Endothelial cell (in vitro differentiated cells): ENCODE results near the gene SLC22A23. TPM values are rescaled to one million over a fixed set of nuclear protein-coding genes. Genes with fewer than 3 reads are reported as not detected.

Source experiments
- DNase-seq: peaks from one replicate; pipeline ENCODE4 v3.0.0; 2021; ENCODE audit warnings: low spot score
- H3K27ac Mint-ChIP-seq: one replicate; pipeline ENCODE4 v1.8.0; 2021; ENCODE audit warnings: mixed read lengths, inconsistent platforms; ENCODE audit not compliant: unreplicated experiment
- H3K27me3 Mint-ChIP-seq: one replicate; pipeline ENCODE4 v1.8.0; 2021; ENCODE audit warnings: mild to moderate bottlenecking, moderate library complexity, mixed read lengths, inconsistent platforms; ENCODE audit not compliant: unreplicated experiment
- H3K36me3 Mint-ChIP-seq: one replicate; pipeline ENCODE4 v1.8.0; 2021; ENCODE audit warnings: mild to moderate bottlenecking, low read depth, mixed read lengths, inconsistent platforms; ENCODE audit not compliant: unreplicated experiment
- H3K4me1 Mint-ChIP-seq: one replicate; pipeline ENCODE4 v1.8.0; 2021; ENCODE audit warnings: mild to moderate bottlenecking, mixed read lengths, inconsistent platforms; ENCODE audit not compliant: unreplicated experiment
- H3K4me3 Mint-ChIP-seq: one replicate; pipeline ENCODE4 v1.8.0; 2021; ENCODE audit warnings: mild to moderate bottlenecking, mixed read lengths, inconsistent platforms; ENCODE audit not compliant: unreplicated experiment
- H3K9me3 Mint-ChIP-seq: one replicate; pipeline ENCODE4 v1.8.0; 2021; ENCODE audit warnings: mixed read lengths, inconsistent platforms; ENCODE audit not compliant: unreplicated experiment
- CTCF ChIP-seq: fragments of 200-600 bp; sonication (generic); IDR thresholded peaks from one replicate; pipeline ENCODE4 v1.5.0; 2021; ENCODE audit warnings: antibody characterized with exemption; ENCODE audit not compliant: unreplicated experiment
- total RNA-seq: library from RNA; stranded (reverse); fragmentation: NEBNext Ultra II Directional; extraction: Animal tissue kit (Norgen Biotek cat#: 25700); gene quantifications from one replicate; pipeline ENCODE4 v1.2.1, GENCODE V29; 2021; ENCODE audit not compliant: unreplicated experiment

The SLC22A23 gene
- total RNA-seq, 1 donor from 2014 or later: 72.7 TPM

- Mint-ChIP-seq H3K36me3 (no peaks in the 10 kb centered on the region), H3K27me3 (no peaks in the 10 kb centered on the region), H3K4me1 (peaks cover 31% of the 10 kb centered on the region), H3K27ac (no peak overlapping the region), H3K9me3 (no peaks in the 10 kb centered on the region), H3K4me3 (no peak overlapping the region)
- DNase-seq: no peak
- no peak for TF ChIP-seq CTCF
Observed at GRCh38 chr6:3371222-3371949, 85.5 kb downstream of the SLC22A23 start.

- no peaks in the 10 kb centered on the region for H3K36me3 Mint-ChIP-seq
- DNase-seq: no peak
- TF ChIP-seq CTCF: no peak
- H3K27ac Mint-ChIP-seq: no peak overlapping the region
- H3K27me3 Mint-ChIP-seq: no peaks in the 10 kb centered on the region
- H3K9me3 Mint-ChIP-seq: no peaks in the 10 kb centered on the region
- peaks cover 31% of the 10 kb centered on the region for H3K4me1 Mint-ChIP-seq
- no peak overlapping the region for H3K4me3 Mint-ChIP-seq
Observed at GRCh38 chr6:3370361-3371221, 86.3 kb downstream of the SLC22A23 start.

DNA sequence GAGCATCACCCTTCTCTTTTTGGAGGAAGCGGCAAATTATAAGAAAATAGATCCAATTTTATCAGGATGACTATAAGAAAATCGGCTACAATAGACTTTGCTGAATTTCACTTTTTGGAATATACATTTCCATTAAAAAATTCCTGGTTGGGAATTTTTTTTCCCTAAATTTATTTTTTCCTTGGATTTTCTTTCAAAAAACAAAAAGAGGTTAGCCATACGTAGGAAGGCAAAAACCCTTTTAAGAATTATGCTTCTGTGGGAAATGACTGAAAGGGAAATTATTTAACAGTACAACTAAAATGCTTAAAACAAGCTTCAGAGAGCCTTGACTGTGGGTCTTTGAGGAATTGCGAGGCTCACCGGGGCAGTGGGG is 86.9 kb downstream of the SLC22A23 start:
- H3K4me1 Mint-ChIP-seq: peaks cover 31% of the 10 kb centered on the region
- no peak overlapping the region for H3K4me3 Mint-ChIP-seq
- no peak for DNase-seq
- no peaks in the 10 kb centered on the region for H3K27me3 Mint-ChIP-seq
- H3K36me3 Mint-ChIP-seq: no peaks in the 10 kb centered on the region
- H3K9me3 Mint-ChIP-seq: no peaks in the 10 kb centered on the region
- TF ChIP-seq CTCF: no peak
- no peak overlapping the region for H3K27ac Mint-ChIP-seq

DNA sequence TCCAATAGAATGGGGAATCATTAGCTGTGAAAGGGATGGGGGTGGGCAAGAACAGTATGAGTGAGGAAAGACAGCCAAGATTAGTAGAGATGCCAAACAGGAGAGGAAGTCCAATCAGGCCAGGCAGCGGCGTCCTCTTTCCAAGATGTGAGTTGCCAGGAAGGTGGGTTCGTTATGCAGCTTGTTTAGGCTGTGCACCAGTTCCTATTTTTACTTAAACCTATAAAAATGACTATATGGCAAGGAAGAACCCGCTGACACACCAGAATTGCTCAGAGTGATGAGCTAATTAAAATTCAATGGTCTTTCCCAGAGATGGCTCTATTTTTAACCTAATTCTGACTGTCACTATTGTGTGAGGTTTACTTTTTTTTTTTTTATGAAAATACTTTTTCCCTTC is 88.2 kb downstream of the SLC22A23 start:
- Mint-ChIP-seq H3K4me3 (no peak overlapping the region), H3K27me3 (peaks cover 4% of the 10 kb centered on the region), H3K4me1 (peaks cover 21% of the 10 kb centered on the region), H3K27ac (no peak overlapping the region), H3K36me3 (peaks cover 11% of the 10 kb centered on the region), H3K9me3 (no peaks in the 10 kb centered on the region)
- TF ChIP-seq CTCF: no peak
- no peak for DNase-seq

DNA sequence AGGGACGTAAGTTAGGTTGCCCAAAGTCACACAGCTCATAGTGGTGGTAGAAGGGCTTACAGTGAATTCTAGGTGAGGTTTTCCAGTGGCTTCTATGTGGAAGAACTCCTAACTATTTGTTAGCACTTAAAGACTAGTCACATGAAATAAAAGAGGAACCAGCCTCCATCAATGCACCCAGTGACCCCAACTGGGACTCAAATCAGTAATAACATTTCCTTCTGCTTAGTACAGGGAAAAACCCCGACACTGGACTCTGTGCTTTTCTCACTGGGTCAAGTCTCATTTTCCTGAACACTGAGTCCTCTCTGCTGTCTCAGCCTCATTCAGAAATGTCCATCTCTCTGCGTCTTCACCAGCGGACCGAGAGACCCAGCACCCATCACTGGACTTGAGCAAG is 89.2 kb downstream of the SLC22A23 start:
- Mint-ChIP-seq H3K4me3 (no peak overlapping the region), H3K9me3 (no peaks in the 10 kb centered on the region), H3K4me1 (peaks cover 11% of the 10 kb centered on the region), H3K36me3 (peaks cover 11% of the 10 kb centered on the region), H3K27ac (no peak overlapping the region), H3K27me3 (peaks cover 4% of the 10 kb centered on the region)
- DNase-seq: no peak
- TF ChIP-seq CTCF: no peak
